Nephron (organoid): ENCODE data around the gene EBP.

Source experiments
- H3K27ac Mint-ChIP-seq, 3 experiments: 2 replicates each; pipeline ENCODE4 v1.8.0; 2020; ENCODE audit warnings: mixed read lengths in 3 of 3, mild to moderate bottlenecking in 2 of 3, moderate library complexity in 1 of 3
- H3K27me3 Mint-ChIP-seq: 2 replicates; pipeline ENCODE4 v1.8.0; 2021; ENCODE audit warnings: low read depth, mild to moderate bottlenecking, moderate library complexity, mixed read lengths
- H3K36me3 Mint-ChIP-seq: 2 replicates; pipeline ENCODE4 v1.8.0; 2020; ENCODE audit warnings: low read depth, mixed read lengths
- H3K4me1 Mint-ChIP-seq: 2 replicates; pipeline ENCODE4 v1.8.0; 2020; ENCODE audit warnings: mixed read lengths
- H3K4me3 Mint-ChIP-seq, 3 experiments: 2 replicates each; pipeline ENCODE4 v1.8.0; 2020; ENCODE audit warnings: mild to moderate bottlenecking in 3 of 3, mixed read lengths in 3 of 3, moderate library complexity in 2 of 3
- H3K9me3 Mint-ChIP-seq: 2 replicates; pipeline ENCODE4 v1.8.0; 2020; ENCODE audit warnings: mixed read lengths
- TF ChIP-seq, protein P1 (sequence below), 3 experiments: fragments of 200-600 bp; sonication (generic); IDR thresholded peaks; one replicate each; pipeline ENCODE4 v1.5.0; 2021; ENCODE audit warnings: antibody characterized with exemption in 3 of 3; ENCODE audit not compliant: unreplicated experiment in 3 of 3

EBP gene

GRCh38 chrX:48531358-48531959 lies 9.9 kb downstream of the EBP start:
- H3K4me3 Mint-ChIP-seq = no peak overlapping the region
- H3K27ac Mint-ChIP-seq = no peak overlapping the region
- TF ChIP-seq, protein P1, sequence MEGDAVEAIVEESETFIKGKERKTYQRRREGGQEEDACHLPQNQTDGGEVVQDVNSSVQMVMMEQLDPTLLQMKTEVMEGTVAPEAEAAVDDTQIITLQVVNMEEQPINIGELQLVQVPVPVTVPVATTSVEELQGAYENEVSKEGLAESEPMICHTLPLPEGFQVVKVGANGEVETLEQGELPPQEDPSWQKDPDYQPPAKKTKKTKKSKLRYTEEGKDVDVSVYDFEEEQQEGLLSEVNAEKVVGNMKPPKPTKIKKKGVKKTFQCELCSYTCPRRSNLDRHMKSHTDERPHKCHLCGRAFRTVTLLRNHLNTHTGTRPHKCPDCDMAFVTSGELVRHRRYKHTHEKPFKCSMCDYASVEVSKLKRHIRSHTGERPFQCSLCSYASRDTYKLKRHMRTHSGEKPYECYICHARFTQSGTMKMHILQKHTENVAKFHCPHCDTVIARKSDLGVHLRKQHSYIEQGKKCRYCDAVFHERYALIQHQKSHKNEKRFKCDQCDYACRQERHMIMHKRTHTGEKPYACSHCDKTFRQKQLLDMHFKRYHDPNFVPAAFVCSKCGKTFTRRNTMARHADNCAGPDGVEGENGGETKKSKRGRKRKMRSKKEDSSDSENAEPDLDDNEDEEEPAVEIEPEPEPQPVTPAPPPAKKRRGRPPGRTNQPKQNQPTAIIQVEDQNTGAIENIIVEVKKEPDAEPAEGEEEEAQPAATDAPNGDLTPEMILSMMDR (IDR thresholded peaks at IDR 0.05; ENCODE audit: unreplicated experiment in 3 of 3) = no peak
- H3K4me1 Mint-ChIP-seq = no peaks in the 10 kb centered on the region
- no peaks in the 10 kb centered on the region for H3K27me3 Mint-ChIP-seq
- H3K36me3 Mint-ChIP-seq = peaks cover 24% of the 10 kb centered on the region
- peaks cover 26% of the 10 kb centered on the region for H3K9me3 Mint-ChIP-seq

GRCh38 chrX:48532161-48532560 lies 10.6 kb downstream of the EBP start:
- TF ChIP-seq, protein P1 (IDR thresholded peaks at IDR 0.05; ENCODE audit: unreplicated experiment in 3 of 3) = no peak
- Mint-ChIP-seq H3K4me3 (no peak overlapping the region), H3K9me3 (peaks cover 24% of the 10 kb centered on the region), H3K36me3 (peaks cover 20% of the 10 kb centered on the region), H3K27me3 (no peaks in the 10 kb centered on the region), H3K27ac (no peak overlapping the region), H3K4me1 (no peaks in the 10 kb centered on the region)

DNA sequence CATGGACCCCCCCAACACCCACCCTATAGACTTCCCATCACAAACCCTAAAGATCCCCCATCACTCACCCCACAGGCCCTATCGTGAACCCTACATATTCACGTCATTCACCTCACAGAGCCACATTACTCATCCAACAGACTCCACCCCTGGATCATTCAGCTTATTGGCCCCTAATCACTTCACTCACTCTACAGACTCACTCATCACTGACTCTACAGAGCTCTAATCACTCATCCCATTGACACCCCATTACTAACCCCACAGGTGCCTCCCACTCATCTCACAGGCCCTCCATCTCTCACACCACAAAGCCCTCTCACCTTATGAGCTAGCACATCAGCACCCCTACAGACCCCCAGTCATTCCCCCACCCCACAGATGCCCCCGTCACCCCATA lies 11.6 kb downstream of the EBP start:
- H3K4me3 Mint-ChIP-seq = no peak overlapping the region
- no peaks in the 10 kb centered on the region for H3K4me1 Mint-ChIP-seq
- H3K27me3 Mint-ChIP-seq = no peaks in the 10 kb centered on the region
- H3K9me3 Mint-ChIP-seq = peaks cover 24% of the 10 kb centered on the region
- H3K36me3 Mint-ChIP-seq = peaks cover 14% of the 10 kb centered on the region
- TF ChIP-seq, protein P1 (IDR thresholded peaks at IDR 0.05; ENCODE audit: unreplicated experiment in 3 of 3) = no peak
- H3K27ac Mint-ChIP-seq = no peak overlapping the region

DNA sequence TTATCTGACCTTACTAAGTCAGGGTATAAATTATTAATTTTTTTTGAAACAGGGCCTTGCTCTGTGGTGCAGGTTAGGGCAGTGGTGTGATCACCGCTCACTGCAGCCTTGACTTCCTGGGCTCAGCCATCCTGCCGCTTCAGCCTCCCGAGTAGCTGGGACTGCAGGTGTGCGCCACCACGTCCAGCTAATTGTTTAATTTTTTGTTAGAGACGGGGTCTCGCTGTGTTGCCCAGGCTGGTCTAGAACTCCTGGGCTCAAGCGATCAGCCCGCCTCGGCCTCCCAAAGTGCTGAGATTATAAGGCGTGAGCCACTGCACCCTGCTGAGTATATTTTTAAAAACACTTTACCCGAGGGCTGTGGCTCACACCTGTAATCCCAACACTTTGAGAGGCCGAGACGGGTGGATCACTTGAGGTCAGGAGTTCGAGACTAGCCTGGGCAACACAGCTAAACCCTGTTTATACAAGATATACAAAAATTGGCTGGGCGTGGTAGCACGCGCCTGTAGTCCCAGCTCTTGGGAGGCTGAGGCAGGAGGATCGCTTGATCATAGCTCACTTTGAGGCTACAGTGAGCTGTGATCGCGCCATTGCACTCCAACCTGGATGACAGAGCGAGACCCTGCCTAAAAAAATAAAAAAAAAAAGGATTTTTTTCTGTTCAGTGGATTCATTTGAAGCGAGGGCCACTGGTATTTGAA lies 17.2 kb downstream of the EBP start:
- Mint-ChIP-seq H3K27me3 (no peaks in the 10 kb centered on the region), H3K27ac (peak overlapping the region; percentile 14 to 85 (median 85)), H3K4me3 (peak overlapping the region; percentile 81 to 87 (median 86)), H3K4me1 (peaks cover 7% of the 10 kb centered on the region), H3K36me3 (peaks cover 13% of the 10 kb centered on the region), H3K9me3 (peaks cover 7% of the 10 kb centered on the region)
- TF ChIP-seq, protein P1 (IDR thresholded peaks at IDR 0.05; ENCODE audit: unreplicated experiment in 3 of 3) = no peak

GRCh38 chrX:48539345-48540027 lies 17.9 kb downstream of the EBP start, which contains the start of gene TBC1D25:
TSS of gene TBC1D25 (plus strand) at chrX:48539714. CDS start at chrX:48539798, 84 bp downstream.
- peak within 1 kb of the TSS; percentile 14 to 85 (median 85) for H3K27ac Mint-ChIP-seq
- peaks cover 6% of the 10 kb centered on the region for H3K9me3 Mint-ChIP-seq
- no peaks in the 10 kb centered on the region for H3K27me3 Mint-ChIP-seq
- peak within 1 kb of the TSS; percentile 81 to 87 (median 86) for H3K4me3 Mint-ChIP-seq
- H3K4me1 Mint-ChIP-seq = peaks cover 7% of the 10 kb centered on the region
- TF ChIP-seq, protein P1 (IDR thresholded peaks at IDR 0.05; ENCODE audit: unreplicated experiment in 3 of 3) = peak; percentile 12 to 43 (median 13)
- peaks cover 16% of the 10 kb centered on the region for H3K36me3 Mint-ChIP-seq
